ENCODE measurements around the gene ZSCAN5B. TPM values are rescaled to one million over a fixed set of nuclear protein-coding genes. Genes with fewer than 3 reads are reported as not detected.
A peak's percentile ranks its signal among the peaks of the same experiment; 100 is the strongest.
"Not testable (repeated sequence)": the region's sequence is repeated elsewhere in the genome, so short reads cannot be mapped to it uniquely, and the experiment has no call there.

The ZSCAN5B gene
- total RNA-seq, 1 donor from 2014 or later: not detected

- Mint-ChIP-seq H3K4me3 (ENCODE audit: unreplicated experiment) (no peak overlapping the region), H3K36me3 (ENCODE audit: low read depth) (peaks cover 5% of the 10 kb centered on the region), H3K27me3 (ENCODE audit: low read depth) (no peaks in the 10 kb centered on the region), H3K27ac (ENCODE audit: unreplicated experiment) (no peak overlapping the region), H3K4me1 (ENCODE audit: low read depth) (no peaks in the 10 kb centered on the region), H3K9me3 (ENCODE audit: low read depth) (peaks cover 35% of the 10 kb centered on the region)
- no peak for DNase-seq (ENCODE audit: low spot score)
- no peak for TF ChIP-seq CTCF (IDR thresholded peaks at IDR 0.05)
Measured at GRCh38 chr19:56218961-56219360, 21.4 kb upstream of the ZSCAN5B start.

- TF ChIP-seq CTCF (IDR thresholded peaks at IDR 0.05): no peak
- H3K4me1 Mint-ChIP-seq (ENCODE audit: low read depth): no peaks in the 10 kb centered on the region
- peak overlapping the region; percentile 28 for H3K4me3 Mint-ChIP-seq (ENCODE audit: unreplicated experiment)
- peaks cover 2% of the 10 kb centered on the region for H3K36me3 Mint-ChIP-seq (ENCODE audit: low read depth)
- DNase-seq (ENCODE audit: low spot score): no peak
- H3K27ac Mint-ChIP-seq (ENCODE audit: unreplicated experiment): no peak overlapping the region
- H3K9me3 Mint-ChIP-seq (ENCODE audit: low read depth): peaks cover 34% of the 10 kb centered on the region
- H3K27me3 Mint-ChIP-seq (ENCODE audit: low read depth): no peaks in the 10 kb centered on the region
Measured at GRCh38 chr19:56217039-56217949, 19.7 kb upstream of the ZSCAN5B start.

GRCh38 chr19:56211718-56212117 lies 14.1 kb upstream of the ZSCAN5B start:
- Mint-ChIP-seq H3K4me1 (ENCODE audit: low read depth) (no peaks in the 10 kb centered on the region), H3K9me3 (ENCODE audit: low read depth) (peaks cover 32% of the 10 kb centered on the region), H3K36me3 (ENCODE audit: low read depth) (no peaks in the 10 kb centered on the region), H3K27ac (ENCODE audit: unreplicated experiment) (no peak overlapping the region), H3K4me3 (ENCODE audit: unreplicated experiment) (no peak overlapping the region), H3K27me3 (ENCODE audit: low read depth) (no peaks in the 10 kb centered on the region)
- no peak for DNase-seq (ENCODE audit: low spot score)
- no peak for TF ChIP-seq CTCF (IDR thresholded peaks at IDR 0.05)

GRCh38 chr19:56210036-56210435 lies 12.5 kb upstream of the ZSCAN5B start:
- not testable (repeated sequence) for H3K27ac Mint-ChIP-seq (ENCODE audit: unreplicated experiment); H3K4me3 Mint-ChIP-seq (ENCODE audit: unreplicated experiment); H3K4me1 Mint-ChIP-seq (ENCODE audit: low read depth); DNase-seq (ENCODE audit: low spot score); H3K36me3 Mint-ChIP-seq (ENCODE audit: low read depth); H3K27me3 Mint-ChIP-seq (ENCODE audit: low read depth)
- peaks cover 29% of the 10 kb centered on the region for H3K9me3 Mint-ChIP-seq (ENCODE audit: low read depth)

GRCh38 chr19:56209091-56209490 lies 11.5 kb upstream of the ZSCAN5B start:
- H3K27me3 Mint-ChIP-seq (ENCODE audit: low read depth): no peaks in the 10 kb centered on the region
- no peak for TF ChIP-seq CTCF (IDR thresholded peaks at IDR 0.05)
- no peak overlapping the region for H3K27ac Mint-ChIP-seq (ENCODE audit: unreplicated experiment)
- H3K4me1 Mint-ChIP-seq (ENCODE audit: low read depth): no peaks in the 10 kb centered on the region
- no peak for DNase-seq (ENCODE audit: low spot score)
- no peak overlapping the region for H3K4me3 Mint-ChIP-seq (ENCODE audit: unreplicated experiment)
- H3K9me3 Mint-ChIP-seq (ENCODE audit: low read depth): peaks cover 25% of the 10 kb centered on the region
- H3K36me3 Mint-ChIP-seq (ENCODE audit: low read depth): no peaks in the 10 kb centered on the region

GRCh38 chr19:56207581-56207980 lies 10.0 kb upstream of the ZSCAN5B start:
- DNase-seq (ENCODE audit: low spot score); H3K36me3 Mint-ChIP-seq (ENCODE audit: low read depth); H3K27ac Mint-ChIP-seq (ENCODE audit: unreplicated experiment); H3K27me3 Mint-ChIP-seq (ENCODE audit: low read depth); H3K4me3 Mint-ChIP-seq (ENCODE audit: unreplicated experiment); H3K4me1 Mint-ChIP-seq (ENCODE audit: low read depth): not testable (repeated sequence)
- H3K9me3 Mint-ChIP-seq (ENCODE audit: low read depth): peaks cover 23% of the 10 kb centered on the region

Data from chondrocyte (in vitro differentiated cells).